ENCODE results near the gene KDM6B. TPM values are rescaled to one million over a fixed set of nuclear protein-coding genes. Genes with fewer than 3 reads are reported as not detected.

Gene KDM6B
- total and polyA plus RNA-seq, 9 of the 15 experiments (the other 6 are each of a cell fraction or from before 2014, with no cell fraction given) = 0.01 to 22.9 (median 2.2) TPM

GRCh38 chr17:7842380-7843256, 8.6 kb downstream of the KDM6B start (continued):
- TF ChIP-seq BACH1 (tag; IDR thresholded peaks at IDR 0.05) (0 out of 2 replicates have a peak, but pooled peaks have one; percentile 51), HDAC6 (IDR thresholded peaks at IDR 0.05; ENCODE audit: low read depth, low read length) (no peak), NR2F6 (CRISPR knock-in tag; IDR thresholded peaks at IDR 0.05) (no peak), PML (IDR thresholded peaks at IDR 0.05; ENCODE audit: low read length) (no peak), ARHGAP35 (IDR thresholded peaks at IDR 0.05; ENCODE audit: partially characterized antibody) (no peak), FOSL1 (tag; conservative IDR thresholded peaks at IDR 0.05) (peak; percentile 76), FUS (optimal IDR thresholded peaks at IDR 0.05; ENCODE audit: low read depth, low read length) (no peak), BCL6 (CRISPR knock-in tag; IDR thresholded peaks at IDR 0.05) (no peak), ZBTB7A (IDR thresholded peaks at IDR 0.05; ENCODE audit: borderline replicate concordance, control insufficient read depth, low read depth, low read length) (peak; percentile 91), MAX (CRISPR knock-in tag; IDR thresholded peaks at IDR 0.05) (peak; percentile 11), MCM5 (IDR thresholded peaks at IDR 0.05; ENCODE audit: low read depth) (no peak), PHB (CRISPR knock-in tag; IDR thresholded peaks at IDR 0.05) (0 out of 2 replicates have a peak, but pooled peaks have one; percentile 18), SMARCE1 (IDR thresholded peaks at IDR 0.05) (peak; percentile 84), HEY1 (CRISPR knock-in tag; IDR thresholded peaks at IDR 0.05; ENCODE audit: borderline replicate concordance) (no peak), ETV6 (IDR thresholded peaks at IDR 0.05; ENCODE audit: borderline replicate concordance in 1 of 2, low read depth in 2 of 2, low read length in 1 of 2) (peak; percentile 98), ETV6 (CRISPR knock-in tag; IDR thresholded peaks at IDR 0.05; ENCODE audit: borderline replicate concordance) (no peak), POLR2G (IDR thresholded peaks at IDR 0.05; ENCODE audit: low read depth, low read length) (peak; percentile 69), C11orf30 (IDR thresholded peaks at IDR 0.05; ENCODE audit: low read depth) (peak; percentile 86), ZNF316 (IDR thresholded peaks at IDR 0.05) (peak; percentile 74), ATF7 (IDR thresholded peaks at IDR 0.05) (peak; percentile 51; the same call in 1 of the 2 replicates), TEAD1 (CRISPR knock-in tag; IDR thresholded peaks at IDR 0.05) (peak in 1 of 2 experiments; percentile 71; a peak in 1 of 4 replicates), TAF9B (IDR thresholded peaks at IDR 0.05; ENCODE audit: partially characterized antibody) (peak; percentile 17), NCOR1 (IDR thresholded peaks at IDR 0.05) (0 out of 2 replicates have a peak, but pooled peaks have one; percentile 20)
- TF ChIP-seq, protein P1, sequence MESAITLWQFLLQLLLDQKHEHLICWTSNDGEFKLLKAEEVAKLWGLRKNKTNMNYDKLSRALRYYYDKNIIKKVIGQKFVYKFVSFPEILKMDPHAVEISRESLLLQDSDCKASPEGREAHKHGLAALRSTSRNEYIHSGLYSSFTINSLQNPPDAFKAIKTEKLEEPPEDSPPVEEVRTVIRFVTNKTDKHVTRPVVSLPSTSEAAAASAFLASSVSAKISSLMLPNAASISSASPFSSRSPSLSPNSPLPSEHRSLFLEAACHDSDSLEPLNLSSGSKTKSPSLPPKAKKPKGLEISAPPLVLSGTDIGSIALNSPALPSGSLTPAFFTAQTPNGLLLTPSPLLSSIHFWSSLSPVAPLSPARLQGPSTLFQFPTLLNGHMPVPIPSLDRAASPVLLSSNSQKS (CRISPR knock-in tag; IDR thresholded peaks at IDR 0.05) = no peak
- TF ChIP-seq, protein P2, sequence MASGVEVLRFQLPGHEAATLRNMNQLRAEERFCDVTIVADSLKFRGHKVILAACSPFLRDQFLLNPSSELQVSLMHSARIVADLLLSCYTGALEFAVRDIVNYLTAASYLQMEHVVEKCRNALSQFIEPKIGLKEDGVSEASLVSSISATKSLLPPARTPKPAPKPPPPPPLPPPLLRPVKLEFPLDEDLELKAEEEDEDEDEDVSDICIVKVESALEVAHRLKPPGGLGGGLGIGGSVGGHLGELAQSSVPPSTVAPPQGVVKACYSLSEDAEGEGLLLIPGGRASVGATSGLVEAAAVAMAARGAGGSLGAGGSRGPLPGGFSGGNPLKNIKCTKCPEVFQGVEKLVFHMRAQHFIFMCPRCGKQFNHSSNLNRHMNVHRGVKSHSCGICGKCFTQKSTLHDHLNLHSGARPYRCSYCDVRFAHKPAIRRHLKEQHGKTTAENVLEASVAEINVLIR (CRISPR knock-in tag; IDR thresholded peaks at IDR 0.05) = no peak
- TF ChIP-seq, protein P3, sequence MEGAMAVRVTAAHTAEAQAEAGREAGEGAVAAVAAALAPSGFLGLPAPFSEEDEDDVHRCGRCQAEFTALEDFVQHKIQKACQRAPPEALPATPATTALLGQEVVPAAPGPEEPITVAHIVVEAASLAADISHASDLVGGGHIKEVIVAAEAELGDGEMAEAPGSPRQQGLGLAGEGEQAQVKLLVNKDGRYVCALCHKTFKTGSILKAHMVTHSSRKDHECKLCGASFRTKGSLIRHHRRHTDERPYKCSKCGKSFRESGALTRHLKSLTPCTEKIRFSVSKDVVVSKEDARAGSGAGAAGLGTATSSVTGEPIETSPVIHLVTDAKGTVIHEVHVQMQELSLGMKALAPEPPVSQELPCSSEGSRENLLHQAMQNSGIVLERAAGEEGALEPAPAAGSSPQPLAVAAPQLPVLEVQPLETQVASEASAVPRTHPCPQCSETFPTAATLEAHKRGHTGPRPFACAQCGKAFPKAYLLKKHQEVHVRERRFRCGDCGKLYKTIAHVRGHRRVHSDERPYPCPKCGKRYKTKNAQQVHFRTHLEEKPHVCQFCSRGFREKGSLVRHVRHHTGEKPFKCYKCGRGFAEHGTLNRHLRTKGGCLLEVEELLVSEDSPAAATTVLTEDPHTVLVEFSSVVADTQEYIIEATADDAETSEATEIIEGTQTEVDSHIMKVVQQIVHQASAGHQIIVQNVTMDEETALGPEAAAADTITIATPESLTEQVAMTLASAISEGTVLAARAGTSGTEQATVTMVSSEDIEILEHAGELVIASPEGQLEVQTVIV (CRISPR knock-in tag; IDR thresholded peaks at IDR 0.05; ENCODE audit: borderline replicate concordance) = no peak

Data from K562 (cell line).